Spleen (tissue), 7 donors: Measurements from ENCODE around the gene CRLF1.

Experiments used
- CTCF ChIP-seq, 11 experiments: fragments of 200-600 bp in 7 of 11; fragments of 450-650 bp in 4 of 11; sonication (generic) in 4 of 11; IDR thresholded peaks in 8 of 11; conservative IDR thresholded peaks in 3 of 11; 1 replicate in 7 of 11; 2 replicates in 4 of 11; pipeline versions ENCODE4 v1.4.0 to v1.8.0; 2016 to 2021; ENCODE audit warnings: antibody characterized with exemption in 11 of 11, inconsistent platforms in 4 of 11, mild to moderate bottlenecking in 1 of 11
- POLR2A ChIP-seq, 3 donors: fragments of 450-650 bp; IDR thresholded peaks; one replicate each; pipeline ENCODE4 v1.5.1; 2017; ENCODE audit warnings: antibody characterized with exemption in 3 of 3, mild to moderate bottlenecking in 1 of 3
- POLR2AphosphoS5 ChIP-seq, 3 donors: sonication (generic); formaldehyde crosslinking; IDR thresholded peaks; one replicate each; pipeline ENCODE4 v1.5.1; 2017; ENCODE audit warnings: antibody characterized with exemption in 3 of 3
- donor health status: DM: no; HTN: no; CAD: no; lungs with moderate emphysema.
- donor health status: DM: no; HTN: no; CAD: no.
- donor health status: DM: no; HTN: no; CAD: no.

DNA sequence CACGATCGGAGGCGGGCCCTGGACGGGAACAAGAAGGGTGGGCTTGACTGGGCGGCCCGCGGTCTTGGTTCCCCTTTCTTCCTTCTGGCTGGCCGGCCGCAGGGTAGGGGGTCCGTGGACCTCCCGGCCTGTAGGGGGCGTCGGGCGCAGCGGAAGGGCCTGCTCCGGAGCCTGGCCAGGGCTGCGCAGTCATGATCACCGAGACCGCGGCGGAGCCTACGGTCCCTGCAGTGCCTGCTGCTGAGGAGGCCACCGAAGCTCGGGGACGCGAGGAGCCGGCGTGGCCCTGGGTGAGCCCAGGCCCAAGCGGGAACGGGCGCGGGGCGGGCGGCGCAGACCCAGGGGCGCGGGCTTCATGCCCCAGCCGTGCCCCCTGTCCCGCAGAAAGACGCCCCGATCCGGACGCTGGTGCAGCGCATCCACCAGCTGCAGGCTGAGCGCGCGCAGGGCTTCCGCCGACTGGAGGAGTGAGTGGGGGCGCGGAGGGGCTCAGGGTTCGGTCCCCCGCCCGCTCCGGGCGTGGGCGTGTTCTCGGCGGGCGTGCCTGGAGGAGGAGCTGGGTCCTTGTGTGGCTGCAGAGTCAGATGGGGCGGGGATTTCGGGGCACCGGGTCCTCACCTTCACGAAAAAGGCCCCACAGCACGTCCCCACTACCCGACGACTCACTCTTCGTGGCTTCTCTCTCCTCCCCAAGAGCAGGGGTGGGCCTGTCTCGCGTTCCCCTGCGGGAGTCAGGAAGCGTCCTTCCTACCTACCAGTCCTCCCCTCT, 17.8 kb downstream of the CRLF1 start, which contains the start of gene REX1BD:
- TF ChIP-seq CTCF (IDR thresholded peaks at IDR 0.05 in 8 of 11, conservative IDR thresholded peaks at IDR 0.05 in 3 of 11) (peak; percentile 78 to 97 (median 94)), POLR2AphosphoS5 (IDR thresholded peaks at IDR 0.05) (peak; percentile 90 to 94 (median 93)), POLR2A (IDR thresholded peaks at IDR 0.05) (peak; percentile 6 to 71 (median 62))
